Central memory CD4-positive, alpha-beta T cell (primary cell): ENCODE measurements around the gene DUSP3.

Experiments
- DNase-seq: peaks from one replicate; pipeline ENCODE4 v3.0.0; 2022

Gene DUSP3

DNA sequence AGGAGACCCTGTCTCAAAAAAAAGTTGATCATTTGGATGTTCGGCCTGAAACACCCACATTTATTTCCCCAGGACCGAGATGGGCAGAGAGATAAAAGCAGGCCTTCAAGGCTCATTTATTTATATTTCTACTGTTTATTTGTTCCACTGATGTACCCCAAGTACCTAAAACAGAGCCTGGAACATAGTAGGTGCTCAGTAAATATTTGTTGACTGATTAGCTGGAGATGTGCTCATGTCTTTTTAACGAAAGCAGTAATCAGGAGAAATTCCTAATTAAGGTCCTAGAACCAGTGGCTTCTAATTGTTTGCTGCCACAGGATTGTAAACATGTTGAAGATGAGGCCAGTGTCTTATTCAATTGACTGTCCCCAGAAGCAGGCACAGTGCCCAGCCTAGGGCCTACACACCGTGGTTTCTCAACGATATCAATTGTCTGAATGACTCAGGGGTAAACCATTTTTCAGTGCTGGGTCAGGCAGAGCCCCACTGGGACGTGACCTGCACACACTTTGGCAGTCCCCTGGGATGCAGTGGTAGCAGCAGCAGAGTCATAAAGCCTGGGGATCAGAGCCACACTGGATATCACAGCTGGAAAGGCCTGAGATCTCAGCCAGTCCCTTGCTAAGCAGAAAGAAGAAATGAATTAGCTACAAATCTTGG lies 54.9 kb downstream of the DUSP3 start:
- no peak for DNase-seq

DNA sequence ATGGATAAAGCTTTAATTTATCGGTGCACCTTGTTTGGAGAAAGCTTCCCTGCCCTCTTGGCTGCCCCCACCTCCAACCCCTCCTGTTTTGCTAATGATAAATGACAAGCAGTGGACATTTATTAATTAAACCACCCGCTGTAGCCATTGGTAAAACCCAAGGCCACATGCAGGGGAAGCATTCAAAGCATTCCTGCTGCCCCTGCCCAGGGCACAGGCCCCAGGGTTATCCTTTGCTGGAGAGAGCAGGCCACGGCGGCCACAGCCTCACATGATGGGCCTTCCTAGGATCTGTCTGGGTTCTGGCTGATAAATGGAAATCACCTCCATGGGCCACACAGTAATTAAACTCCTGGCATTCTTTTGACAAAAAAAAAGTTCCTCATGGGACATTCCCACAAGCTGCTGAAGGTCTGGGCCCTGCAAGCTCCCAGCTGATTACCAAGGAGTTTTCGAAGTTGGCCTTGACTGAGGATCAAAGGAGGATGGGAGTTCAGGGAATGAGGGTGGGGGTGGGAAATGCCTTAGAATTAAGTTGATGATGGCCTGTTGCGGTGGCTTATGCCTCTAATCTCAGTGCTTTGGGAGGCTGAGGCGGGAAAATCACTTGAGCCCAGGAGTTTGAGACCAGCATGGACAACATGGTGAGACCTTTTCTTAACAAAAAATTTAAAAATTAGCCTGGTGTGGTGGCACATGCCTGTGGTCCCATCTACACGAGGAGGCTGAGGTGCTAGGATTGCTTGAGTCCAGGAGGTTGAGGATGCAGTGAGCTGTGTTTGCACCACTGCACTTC lies 55.7 kb downstream of the DUSP3 start:
- no peak for DNase-seq

DNA sequence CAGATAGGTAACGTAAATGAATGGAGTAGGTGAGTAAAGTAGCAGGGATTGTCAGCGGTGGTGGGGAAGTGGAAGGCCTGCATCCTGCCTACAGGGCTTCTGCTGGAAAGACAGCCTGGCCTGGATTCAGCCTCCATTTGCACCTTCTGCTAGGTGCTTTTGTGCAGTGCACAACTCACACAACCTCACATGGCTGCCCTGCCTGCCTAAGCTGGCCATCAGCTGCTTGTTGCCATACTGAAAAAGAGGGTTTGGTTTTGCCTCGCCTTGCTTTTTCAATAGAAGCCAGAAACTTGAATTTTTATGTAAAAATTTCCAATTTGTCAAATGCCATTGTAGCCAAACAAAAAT lies 56.5 kb downstream of the DUSP3 start:
- no peak for DNase-seq

DNA sequence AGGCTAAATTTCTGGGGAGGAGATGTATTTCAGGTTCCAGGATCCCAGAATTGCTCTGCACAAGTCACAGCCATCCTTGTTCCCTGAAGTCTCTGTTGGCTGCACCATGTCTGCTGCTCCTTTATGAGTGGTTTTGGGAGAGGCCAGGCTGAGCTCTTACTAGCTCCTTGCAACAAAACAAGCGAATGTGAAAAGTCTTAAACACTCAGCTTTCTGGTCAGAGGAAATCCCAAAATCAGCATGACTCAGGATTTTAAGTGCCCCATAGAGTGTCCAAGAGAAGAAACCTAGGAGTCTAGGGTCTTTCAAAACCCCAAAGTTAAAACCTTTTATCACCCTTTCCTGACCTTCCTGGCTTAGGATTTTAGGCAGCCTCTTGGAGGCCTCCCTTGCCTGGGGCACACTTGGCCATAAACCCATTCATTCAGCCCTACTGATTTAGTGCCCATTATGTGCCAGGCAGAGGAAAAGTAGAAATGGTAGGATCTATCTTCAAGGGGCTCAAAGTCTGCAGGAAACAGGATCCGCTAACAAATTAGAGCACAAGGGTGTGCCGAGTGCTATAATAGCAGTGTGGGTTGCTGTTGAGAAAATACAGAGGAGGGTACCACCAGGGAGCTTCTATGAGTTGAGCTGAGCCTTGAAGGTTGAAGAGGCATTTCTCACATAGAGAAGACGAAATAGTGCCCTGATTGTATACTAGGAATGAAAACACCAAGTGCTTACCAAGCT lies 57.1 kb downstream of the DUSP3 start:
- DNase-seq = no peak

DNA sequence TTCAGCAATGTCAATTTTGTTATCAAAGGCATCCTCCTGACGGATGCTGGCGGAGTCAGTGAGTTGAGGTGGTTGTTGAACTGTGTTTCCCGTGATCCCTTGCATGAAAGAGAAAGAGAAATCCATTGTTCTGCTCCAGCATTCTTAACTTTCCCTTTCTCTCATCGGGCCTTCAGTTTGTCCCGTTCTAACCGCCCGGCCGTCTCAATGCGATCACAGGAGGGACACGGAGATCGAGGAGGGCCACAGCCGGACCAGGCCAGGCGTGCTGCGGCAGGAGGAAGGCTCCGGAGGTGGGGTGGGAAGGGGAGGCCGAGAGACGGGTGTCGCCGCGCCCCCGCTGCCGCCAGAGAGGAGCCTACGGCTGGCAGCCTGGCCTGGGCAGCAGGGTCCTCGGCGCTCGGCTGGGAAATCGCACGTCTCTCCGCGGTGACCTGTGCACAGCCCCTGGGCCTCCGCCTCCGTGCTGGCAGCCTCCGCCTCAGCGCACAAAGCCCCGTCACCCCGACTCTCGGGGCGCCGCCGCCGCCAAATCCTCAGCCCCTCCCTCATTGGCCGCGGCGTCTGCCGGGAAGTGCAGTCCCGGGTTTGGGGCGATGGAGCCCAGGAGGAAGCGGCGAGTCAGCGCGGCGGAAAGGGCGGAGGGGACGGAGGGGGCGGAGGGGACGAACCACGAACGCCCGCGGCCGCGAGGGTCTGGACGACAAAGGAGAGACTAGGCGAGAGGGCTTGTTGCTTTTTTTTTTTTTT lies 58.3 kb downstream of the DUSP3 start:
- peak; percentile 74 for DNase-seq

DNA sequence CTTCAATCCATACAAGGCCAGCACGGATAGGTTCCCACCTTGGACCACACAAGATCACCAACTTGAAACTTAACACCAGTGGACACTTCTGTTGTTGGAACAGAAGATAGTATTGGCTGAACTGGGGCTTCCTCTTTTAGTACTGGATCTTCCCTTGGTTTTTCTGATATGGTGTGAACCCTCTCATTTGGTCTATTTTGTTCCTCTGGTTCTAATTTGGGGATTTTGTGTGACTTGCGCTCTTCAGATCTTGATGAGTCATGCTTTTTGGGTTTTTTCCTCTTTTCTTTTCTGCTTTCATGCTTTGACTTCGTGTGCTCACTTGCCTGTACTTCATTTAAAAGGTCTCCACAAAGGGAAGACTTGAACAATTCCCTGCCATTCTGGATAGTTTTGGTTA lies 59.2 kb downstream of the DUSP3 start:
- no peak for DNase-seq

DNA sequence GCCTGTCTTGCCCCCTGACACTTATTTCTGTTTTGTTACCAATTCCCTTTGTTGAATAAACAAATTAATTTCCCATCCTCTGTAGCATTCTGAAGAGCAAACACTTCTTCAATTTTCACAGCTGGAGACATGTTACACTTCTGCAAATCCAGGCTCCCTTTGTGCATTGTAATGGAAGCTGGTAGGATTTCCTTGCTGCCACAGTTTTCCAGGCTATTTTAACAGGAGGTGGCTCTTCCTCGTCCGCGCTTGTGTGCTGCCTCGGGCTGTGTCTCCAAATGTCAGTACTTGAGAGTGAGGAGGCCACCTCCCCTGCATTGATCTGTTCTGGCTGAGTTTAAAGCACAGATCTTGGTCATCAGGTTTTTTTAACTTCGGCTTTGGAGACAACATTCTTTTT lies 60.2 kb downstream of the DUSP3 start:
- DNase-seq = no peak

DNA sequence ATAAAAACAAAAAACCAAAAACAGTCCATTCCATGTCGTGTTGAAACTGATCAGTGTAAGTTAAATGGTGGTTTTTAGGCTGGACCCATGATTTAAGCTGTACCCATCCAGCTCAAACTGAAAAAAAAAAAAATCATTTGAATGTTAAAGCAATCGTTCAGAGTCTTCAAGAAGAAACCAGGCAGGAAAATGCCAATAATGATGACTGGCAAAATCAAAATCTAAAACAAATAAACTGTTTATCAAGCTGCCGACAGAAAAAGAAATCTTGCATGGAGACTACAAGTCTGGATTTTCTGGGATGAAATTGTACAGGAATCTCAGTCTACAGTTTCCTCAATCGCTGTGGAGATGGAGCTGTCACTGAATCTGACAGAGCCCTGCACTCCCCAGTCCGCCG lies 60.9 kb downstream of the DUSP3 start:
- DNase-seq = no peak
